HG03565 (cell line): ENCODE measurements around the gene DAG1.
A peak's percentile ranks its signal among the peaks of the same experiment; 100 is the strongest.

Source experiments
- ATAC-seq: cut with Tn5 transposase; IDR thresholded peaks from one replicate; pipeline ENCODE4 v1.9.1; 2021; ENCODE audit warnings: mild to moderate bottlenecking, moderate library complexity; ENCODE audit not compliant: unreplicated experiment

Gene DAG1

GRCh38 chr3:49512781-49513355, 42.8 kb downstream of the DAG1 start:
- no peak for ATAC-seq

DNA sequence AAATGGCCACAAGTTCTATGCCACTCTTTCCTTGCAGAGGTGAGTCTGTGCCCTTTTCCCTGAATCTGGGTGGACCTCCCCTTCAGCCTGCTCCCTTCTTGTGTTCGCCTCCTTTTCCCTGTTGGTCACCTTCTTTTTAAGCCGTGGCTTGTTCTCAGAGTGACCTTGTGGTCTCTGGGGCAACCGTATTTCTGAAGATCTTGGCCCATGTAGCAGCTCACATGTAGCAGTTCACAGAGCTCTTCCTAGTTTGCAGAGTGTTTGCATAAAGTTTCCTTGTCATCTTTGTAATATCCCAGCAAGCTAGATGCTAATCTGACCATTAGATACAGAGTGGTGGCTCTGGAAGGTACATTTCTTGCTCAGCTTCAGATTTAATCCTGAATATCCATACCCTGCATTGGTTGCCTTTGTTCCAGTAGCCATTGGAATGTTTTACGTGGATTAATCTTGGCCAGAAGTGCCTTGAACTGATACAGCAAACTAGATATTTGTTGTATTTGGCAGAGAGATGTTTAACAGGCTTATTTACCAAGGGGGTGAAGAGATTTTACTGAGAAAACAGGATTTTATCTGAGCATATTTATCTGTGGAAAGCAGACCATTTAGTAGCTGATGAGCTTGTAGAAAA, 43.5 kb downstream of the DAG1 start:
- no peak for ATAC-seq

GRCh38 chr3:49518016-49518415, 47.9 kb downstream of the DAG1 start:
- no peak for ATAC-seq

DNA sequence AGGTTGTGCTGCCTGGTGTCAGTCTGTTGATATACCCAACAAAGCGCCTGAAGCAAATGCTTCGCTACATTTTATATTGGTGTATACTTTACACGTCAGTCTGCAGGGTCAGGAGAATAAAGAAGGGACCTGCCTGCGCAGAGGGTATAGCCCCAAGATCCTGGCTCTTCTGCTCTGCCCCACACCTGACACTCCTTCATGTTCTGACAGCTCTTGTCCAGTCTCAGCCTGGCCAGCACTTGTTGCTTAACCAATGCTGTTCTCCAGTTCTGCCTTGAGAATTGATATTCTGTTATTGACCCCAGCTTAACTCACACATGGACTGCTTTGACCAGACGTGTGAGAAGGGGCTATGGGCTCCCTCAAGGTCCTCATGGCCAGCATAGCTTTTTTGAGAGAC, 48.4 kb downstream of the DAG1 start:
- no peak for ATAC-seq

- no peak for ATAC-seq
Observed at GRCh38 chr3:49519296-49519695, 49.2 kb downstream of the DAG1 start.

DNA sequence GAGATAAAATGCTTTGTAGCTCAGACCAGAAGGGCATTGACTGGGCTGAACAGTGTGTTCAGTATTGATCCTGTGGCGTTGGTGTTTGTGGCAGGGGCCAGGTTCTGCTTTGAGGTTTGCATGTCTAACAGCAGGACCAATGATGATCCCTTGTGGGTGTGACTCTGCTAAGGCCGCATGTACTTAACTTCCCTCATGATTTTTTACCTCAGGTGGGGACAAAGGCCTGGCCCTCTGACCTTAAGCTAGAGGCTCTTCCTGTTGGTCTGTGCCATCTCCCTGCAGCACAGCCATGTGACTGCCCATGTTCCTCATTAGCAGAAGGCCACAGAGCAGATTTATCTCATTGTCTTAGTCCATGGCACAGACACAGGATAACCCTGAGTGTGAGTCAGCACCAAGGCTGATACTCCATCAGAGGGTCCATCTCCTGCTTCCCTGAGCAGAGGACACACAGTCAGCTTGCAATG, 49.9 kb downstream of the DAG1 start:
- ATAC-seq: no peak

DNA sequence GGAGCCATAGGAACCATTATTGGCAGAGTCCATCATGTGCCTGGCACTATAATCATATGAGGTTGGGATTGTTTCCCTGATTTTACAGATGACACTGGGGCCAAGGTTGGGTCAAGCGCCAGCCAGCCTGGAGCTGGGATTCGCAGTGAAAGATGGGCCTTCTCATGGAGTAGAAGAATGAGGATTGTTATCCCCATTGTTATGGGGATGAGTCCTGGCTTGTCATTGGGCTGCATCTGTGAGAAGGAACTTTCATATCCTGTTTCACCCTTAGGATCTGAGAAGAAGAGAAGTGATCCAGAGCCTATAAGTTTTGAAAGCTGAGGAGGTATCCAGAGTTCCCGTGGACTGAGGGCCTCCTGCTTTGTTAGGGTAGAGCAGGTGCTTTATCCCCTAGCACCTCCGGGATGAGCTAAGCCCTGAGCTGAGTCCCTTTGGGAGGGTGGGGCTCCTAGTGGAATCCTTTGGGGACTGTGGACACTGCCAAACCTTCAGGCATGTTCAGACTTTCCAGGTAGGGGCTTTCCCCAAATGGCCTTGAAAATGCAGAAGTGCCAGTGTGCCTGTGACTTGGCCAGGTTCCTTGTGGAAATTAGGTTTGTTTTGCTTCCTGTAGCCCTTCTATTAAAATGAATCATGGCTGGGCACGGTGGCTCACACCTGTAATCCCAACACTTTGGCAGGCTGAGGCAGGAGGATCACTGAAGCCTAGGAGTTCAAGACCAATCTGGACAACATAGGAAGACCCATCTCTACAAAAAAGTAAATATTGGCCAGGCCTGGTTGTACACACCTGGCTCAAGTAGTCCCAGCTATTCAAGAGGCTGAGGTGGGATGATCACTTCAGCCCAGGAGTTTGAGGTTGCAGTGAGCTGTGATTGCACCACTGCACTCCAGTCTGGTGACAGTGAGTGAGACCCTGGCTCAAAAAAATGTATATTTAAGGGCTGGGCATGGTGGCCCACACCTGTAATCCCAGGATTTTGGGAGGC, 54.0 kb downstream of the DAG1 start:
- no peak for ATAC-seq

- ATAC-seq: no peak
Observed at GRCh38 chr3:49529567-49529966, 59.5 kb downstream of the DAG1 start.

GRCh38 chr3:49530231-49530630, 60.2 kb downstream of the DAG1 start:
- ATAC-seq: no peak

GRCh38 chr3:49530701-49531100, 60.6 kb downstream of the DAG1 start:
- ATAC-seq: no peak

- ATAC-seq: no peak
Observed at GRCh38 chr3:49531218-49531617, 61.2 kb downstream of the DAG1 start.

DNA sequence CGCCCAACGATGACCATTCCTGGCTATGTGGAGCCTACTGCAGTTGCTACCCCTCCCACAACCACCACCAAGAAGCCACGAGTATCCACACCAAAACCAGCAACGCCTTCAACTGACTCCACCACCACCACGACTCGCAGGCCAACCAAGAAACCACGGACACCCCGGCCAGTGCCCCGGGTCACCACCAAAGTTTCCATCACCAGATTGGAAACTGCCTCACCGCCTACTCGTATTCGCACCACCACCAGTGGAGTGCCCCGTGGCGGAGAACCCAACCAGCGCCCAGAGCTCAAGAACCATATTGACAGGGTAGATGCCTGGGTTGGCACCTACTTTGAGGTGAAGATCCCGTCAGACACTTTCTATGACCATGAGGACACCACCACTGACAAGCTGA, 61.6 kb downstream of the DAG1 start:
- ATAC-seq: no peak

GRCh38 chr3:49533031-49533430, 63.0 kb downstream of the DAG1 start:
- ATAC-seq: no peak

DNA sequence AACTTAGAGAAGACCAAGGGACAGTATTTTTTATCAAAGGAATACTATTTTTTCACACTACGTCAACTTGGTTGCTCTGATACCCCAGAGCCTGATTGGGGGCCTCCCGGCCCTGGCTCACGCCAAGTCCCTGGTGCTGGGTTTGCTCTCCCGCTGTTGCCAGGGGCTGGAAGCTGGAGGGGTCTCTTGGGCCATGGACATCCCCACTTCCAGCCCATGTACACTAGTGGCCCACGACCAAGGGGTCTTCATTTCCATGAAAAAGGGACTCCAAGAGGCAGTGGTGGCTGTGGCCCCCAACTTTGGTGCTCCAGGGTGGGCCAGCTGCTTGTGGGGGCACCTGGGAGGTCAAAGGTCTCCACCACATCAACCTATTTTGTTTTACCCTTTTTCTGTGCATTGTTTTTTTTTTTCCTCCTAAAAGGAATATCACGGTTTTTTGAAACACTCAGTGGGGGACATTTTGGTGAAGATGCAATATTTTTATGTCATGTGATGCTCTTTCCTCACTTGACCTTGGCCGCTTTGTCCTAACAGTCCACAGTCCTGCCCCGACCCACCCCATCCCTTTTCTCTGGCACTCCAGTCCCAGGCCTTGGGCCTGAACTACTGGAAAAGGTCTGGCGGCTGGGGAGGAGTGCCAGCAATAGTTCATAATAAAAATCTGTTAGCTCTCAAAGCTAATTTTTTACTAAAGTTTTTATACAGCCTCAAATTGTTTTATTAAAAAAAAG, 63.9 kb downstream of the DAG1 start:
- ATAC-seq: no peak

DNA sequence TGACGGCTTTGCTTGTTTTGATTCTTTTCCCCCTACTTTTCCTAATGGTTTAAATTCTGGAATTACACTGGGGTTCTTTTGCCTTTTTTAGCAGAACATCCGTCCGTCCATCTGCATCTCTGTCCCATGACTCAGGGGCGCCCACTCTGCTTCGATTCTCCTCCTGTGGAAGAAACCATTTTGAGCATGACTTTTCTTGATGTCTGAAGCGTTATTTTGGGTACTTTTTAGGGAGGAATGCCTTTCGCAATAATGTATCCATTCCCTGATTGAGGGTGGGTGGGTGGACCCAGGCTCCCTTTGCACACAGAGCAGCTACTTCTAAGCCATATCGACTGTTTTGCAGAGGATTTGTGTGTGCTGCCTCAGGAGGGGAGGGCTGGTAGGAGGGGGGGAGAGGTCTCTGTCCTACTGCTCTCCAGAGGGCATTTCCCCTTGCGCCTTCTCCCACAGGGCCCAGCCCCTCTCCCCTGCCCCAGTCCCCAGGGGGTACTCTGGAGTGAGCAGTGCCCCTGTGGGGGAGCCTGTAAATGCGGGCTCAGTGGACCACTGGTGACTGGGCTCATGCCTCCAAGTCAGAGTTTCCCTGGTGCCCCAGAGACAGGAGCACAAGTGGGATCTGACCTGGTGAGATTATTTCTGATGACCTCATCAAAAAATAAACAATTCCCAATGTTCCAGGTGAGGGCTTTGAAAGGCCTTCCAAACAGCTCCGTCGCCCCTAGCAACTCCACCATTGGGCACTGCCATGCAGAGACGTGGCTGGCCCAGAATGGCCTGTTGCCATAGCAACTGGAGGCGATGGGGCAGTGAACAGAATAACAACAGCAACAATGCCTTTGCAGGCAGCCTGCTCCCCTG, 64.7 kb downstream of the DAG1 start:
- no peak for ATAC-seq

DNA sequence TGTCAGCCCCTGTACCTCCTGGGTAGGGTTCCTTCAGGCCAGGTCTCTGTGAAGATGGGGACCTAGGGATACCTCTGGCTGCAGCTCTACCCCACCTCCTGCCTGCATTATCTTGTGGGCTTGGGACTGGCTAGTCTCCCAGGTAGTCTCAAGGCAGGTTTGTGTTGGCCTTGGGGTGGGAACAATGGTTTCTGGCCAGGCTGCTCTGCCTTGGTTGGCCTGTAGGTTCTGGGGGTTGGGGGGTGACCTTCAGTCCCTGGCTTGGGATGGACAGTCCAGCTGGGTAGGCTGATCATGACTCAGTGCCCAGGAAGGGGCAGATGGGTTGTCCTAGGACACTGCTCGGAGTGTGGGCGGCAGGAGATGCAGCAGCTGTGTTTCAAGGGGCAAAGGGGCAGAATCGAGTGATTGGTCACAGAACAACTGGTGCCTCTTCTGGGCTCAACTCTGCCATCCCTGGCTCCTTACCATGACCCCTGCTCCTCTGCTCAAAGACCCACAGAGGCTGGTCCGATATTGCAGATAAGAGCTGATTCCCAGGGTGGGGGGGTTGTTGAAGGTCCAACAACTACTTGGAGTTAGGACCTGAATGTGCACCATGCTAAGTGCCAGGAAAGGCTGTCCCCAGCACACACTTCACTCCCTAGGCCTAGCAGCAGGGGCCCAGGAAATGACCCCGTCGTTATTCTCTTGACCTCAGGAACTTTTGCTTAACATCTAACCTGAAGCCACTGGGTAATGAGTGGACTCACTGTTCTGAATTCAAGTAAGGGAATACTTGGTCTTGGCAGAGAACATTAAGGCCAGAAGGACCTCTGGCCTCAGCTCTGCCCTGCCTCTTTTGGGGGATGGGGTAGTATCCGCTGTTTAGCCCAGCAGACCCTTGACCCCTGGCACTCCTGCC, 66.2 kb downstream of the DAG1 start:
- ATAC-seq: no peak

DNA sequence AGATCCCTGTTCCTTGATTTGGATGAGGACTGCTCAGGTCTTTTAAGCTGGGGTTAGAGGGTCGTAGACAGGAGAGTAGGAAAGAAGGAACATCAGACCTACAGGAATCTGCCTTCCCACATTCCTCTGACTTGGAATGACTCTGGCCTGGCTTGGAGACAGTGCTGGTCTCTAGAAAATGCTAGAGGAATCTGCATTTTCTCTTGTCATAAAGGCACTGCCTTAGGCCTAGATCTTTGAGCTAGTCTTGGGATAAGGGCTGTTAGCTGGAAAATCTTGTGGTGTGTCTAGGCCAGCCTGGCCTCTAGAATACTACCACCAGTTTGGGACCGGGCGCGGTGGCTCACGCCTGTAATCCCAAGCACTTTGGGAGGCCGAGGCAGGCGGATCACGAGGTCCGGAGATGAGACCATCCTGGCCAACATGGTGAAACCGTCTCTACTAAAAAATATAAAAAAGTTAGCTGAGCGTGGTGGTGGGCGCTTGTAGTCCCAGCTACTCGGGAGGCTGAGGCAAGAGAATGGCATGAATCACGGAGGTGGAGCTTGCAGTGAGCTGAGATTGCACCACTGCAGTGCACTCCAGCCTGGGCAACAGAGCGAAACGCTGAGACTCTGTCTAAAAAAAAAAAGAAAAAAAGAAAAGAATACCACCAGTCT, 66.9 kb downstream of the DAG1 start:
- ATAC-seq: no peak

DNA sequence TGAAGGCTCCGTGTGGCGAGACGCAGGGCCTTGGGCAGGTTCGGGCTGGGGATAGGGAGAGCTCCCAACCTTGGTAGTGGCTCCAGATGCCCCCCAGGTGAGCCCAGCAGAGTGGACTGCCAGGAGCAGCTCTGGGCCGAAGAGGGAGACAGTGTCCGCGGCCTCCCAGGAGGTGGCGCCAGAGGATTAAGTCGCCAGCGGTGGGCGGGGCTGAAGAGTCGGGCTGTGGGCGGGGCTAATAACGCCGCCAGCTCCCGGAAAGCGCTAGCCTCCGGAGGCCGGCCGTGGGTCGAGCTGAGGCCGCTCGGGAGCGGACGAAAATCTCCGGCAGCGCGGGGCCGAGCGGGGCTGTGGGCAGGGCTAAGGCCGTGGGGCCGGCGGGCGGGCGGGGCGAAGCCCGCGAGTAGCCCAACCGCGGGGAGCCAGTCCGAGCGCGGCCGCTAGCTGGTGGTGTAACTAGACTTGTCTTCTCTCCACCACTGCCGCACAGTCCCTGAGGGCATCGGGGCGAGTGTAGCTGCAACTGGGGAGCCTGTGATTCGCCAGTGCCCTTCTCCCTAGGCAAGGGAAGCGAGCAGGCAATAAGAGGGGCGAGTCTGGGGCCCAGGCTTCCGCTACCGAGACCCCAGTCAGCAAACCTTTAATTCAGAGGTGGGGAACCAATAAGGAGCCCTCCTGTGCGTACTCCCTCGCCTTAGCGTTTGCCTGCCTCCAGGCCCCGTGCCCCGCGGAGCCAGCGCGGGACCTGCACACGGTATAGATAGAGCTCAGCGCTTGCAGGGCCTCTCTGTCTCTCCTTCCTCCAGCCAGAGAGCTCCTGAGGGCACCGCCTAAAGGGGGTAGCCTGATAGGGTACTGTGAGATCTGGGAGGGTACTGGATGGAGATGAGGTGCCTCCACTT, 69.8 kb downstream of the DAG1 start:
- peak; percentile 85 for ATAC-seq
